ENCODE results near the gene TMEFF1.

GRCh38 chr9:100587375-100587774 lies 114.4 kb downstream of the TMEFF1 start:
- TF ChIP-seq CTCF (IDR thresholded peaks at IDR 0.05) (no peak), POLR2A (IDR thresholded peaks at IDR 0.05; ENCODE audit: low read depth) (no peak)
